ENCODE measurements around the gene RAB38. TPM values are rescaled to one million over a fixed set of nuclear protein-coding genes. Genes with fewer than 3 reads are reported as not detected.

RAB38 gene
- total RNA-seq, 1 experiment from 2014 or later: 18.7 TPM

DNA sequence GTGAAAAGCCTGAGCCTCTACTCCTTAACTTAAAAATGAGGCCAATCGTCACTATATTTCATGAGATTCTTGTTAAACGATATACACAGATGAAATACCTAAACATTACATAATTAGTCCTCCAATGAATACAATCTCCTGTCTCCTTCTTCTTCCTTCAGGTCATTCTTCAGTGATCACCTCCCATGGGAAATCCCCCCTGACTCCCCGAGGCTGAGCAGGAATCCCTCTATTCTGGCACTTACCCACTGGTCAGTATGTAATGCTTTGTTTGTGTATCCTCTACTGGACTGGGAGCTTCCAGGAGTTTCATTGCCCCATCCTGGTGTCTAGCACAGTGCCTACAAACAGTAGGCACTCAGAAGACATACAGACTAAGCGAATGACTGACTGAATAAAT is 52.3 kb downstream of the RAB38 start:
- no peak overlapping the region for H4K5ac ChIP-seq (ENCODE audit: insufficient read length, low read depth, low read length)
- Mint-ChIP-seq H3K27me3 (ENCODE audit: low read depth) (no peaks in the 10 kb centered on the region), H3K36me3 (ENCODE audit: insufficient read depth in 1 of 3, low read depth in 3 of 3) (no peaks in the 10 kb centered on the region; a peak in 1 of 7 replicates), H3K27ac (peak overlapping the region in 1 of 3 experiments; percentile 32; a peak in 2 of 7 replicates), H3K4me1 (no peaks in the 10 kb centered on the region), H3K4me3 (no peak overlapping the region), H3K9me3 (no peaks in the 10 kb centered on the region)
- H3K9ac ChIP-seq (ENCODE audit: extremely low read depth, insufficient read length, low read length): no peak overlapping the region
- H3K18ac ChIP-seq (ENCODE audit: insufficient read length, low read depth, low read length): no peak overlapping the region
- no peak overlapping the region for H2AFZ ChIP-seq (ENCODE audit: low read length)
- no peak overlapping the region for H4K8ac ChIP-seq (replicated peaks; ENCODE audit: insufficient read length, low read depth, low read length)
- H2BK120ac ChIP-seq (ENCODE audit: low read depth, low read length, poor library complexity, severe bottlenecking): no peak overlapping the region
- no peak overlapping the region for H2AK5ac ChIP-seq (ENCODE audit: insufficient read length, low read length)
- H3T11ph ChIP-seq (ENCODE audit: low read length): no peak overlapping the region
- H2BK15ac ChIP-seq (ENCODE audit: low read depth, low read length): no peak overlapping the region
- TF ChIP-seq, protein P1, sequence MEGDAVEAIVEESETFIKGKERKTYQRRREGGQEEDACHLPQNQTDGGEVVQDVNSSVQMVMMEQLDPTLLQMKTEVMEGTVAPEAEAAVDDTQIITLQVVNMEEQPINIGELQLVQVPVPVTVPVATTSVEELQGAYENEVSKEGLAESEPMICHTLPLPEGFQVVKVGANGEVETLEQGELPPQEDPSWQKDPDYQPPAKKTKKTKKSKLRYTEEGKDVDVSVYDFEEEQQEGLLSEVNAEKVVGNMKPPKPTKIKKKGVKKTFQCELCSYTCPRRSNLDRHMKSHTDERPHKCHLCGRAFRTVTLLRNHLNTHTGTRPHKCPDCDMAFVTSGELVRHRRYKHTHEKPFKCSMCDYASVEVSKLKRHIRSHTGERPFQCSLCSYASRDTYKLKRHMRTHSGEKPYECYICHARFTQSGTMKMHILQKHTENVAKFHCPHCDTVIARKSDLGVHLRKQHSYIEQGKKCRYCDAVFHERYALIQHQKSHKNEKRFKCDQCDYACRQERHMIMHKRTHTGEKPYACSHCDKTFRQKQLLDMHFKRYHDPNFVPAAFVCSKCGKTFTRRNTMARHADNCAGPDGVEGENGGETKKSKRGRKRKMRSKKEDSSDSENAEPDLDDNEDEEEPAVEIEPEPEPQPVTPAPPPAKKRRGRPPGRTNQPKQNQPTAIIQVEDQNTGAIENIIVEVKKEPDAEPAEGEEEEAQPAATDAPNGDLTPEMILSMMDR (conservative IDR thresholded peaks at IDR 0.05): no peak
- H3K23me2 ChIP-seq (ENCODE audit: insufficient read length, low read depth, low read length, poor library complexity, severe bottlenecking): no peaks in the 10 kb centered on the region
- no peaks in the 10 kb centered on the region for H3K79me1 ChIP-seq (ENCODE audit: insufficient read depth, low read depth, low read length, poor library complexity, severe bottlenecking)
- H2BK12ac ChIP-seq (ENCODE audit: insufficient read length, low read depth, low read length): no peak overlapping the region
- no peaks in the 10 kb centered on the region for H4K20me1 ChIP-seq (ENCODE audit: control insufficient read depth, insufficient read depth, insufficient read length)
- no peaks in the 10 kb centered on the region for H3K4me1 ChIP-seq (ENCODE audit: insufficient read depth, low read length)
- H2BK5ac ChIP-seq (ENCODE audit: insufficient read length, low read length): no peak overlapping the region
- H3K27me3 ChIP-seq (ENCODE audit: insufficient read depth, low read length): no peaks in the 10 kb centered on the region
- H3K23ac ChIP-seq (ENCODE audit: insufficient read length, low read depth, low read length): no peak overlapping the region
- no peaks in the 10 kb centered on the region for H3K9me3 ChIP-seq (ENCODE audit: control insufficient read depth, low read depth, low read length)
- no peak overlapping the region for H3K14ac ChIP-seq (ENCODE audit: insufficient read depth, low read length)
- H3K27ac ChIP-seq (ENCODE audit: insufficient read length, low read depth, low read length): no peak overlapping the region
- no peak overlapping the region for H3K4ac ChIP-seq (ENCODE audit: low read depth, low read length)
- no peak overlapping the region for H4K91ac ChIP-seq (ENCODE audit: insufficient read length, low read depth, low read length)
- no peak overlapping the region for H2BK20ac ChIP-seq (ENCODE audit: low read depth, low read length, poor library complexity, severe bottlenecking)
- no peak overlapping the region for H3K4me2 ChIP-seq (ENCODE audit: insufficient read depth, insufficient read length, low read length)
- no peaks in the 10 kb centered on the region for H3K79me2 ChIP-seq (ENCODE audit: insufficient read depth, low read length)
- H3K56ac ChIP-seq (ENCODE audit: insufficient read length, low read depth, low read length): no peak overlapping the region
- no CpG with 5 or more reads among the region's 4 CpGs for WGBS (ENCODE audit: extremely low coverage, insufficient read length, low lambda C conversion rate)
- no peak for DNase-seq

All from H9 (cell line).